ENCODE results near the gene TMEM187.

- no peak for TF ChIP-seq CTCF (IDR thresholded peaks at IDR 0.05)
- no peak for TF ChIP-seq POLR2A (IDR thresholded peaks at IDR 0.05)
Observed at GRCh38 chrX:153974726-153975286, 2.3 kb downstream of the TMEM187 start.

Measured in prostate gland (tissue), 2 donors.